ENCODE data around the gene RASGEF1B.

RASGEF1B gene

GRCh38 chr4:81395239-81395638, 76.5 kb downstream of the RASGEF1B start:
- DNase-seq (ENCODE audit: insufficient read length, low spot score) (no peak), FAIRE-seq (no peak)
- TF ChIP-seq TAF1 (IDR thresholded peaks at IDR 0.05; ENCODE audit: low read depth, low read length), result no peak
- no peak for TF ChIP-seq POLR2A (IDR thresholded peaks at IDR 0.05; ENCODE audit: low read depth, low read length)
- TF ChIP-seq SPI1 (IDR thresholded peaks at IDR 0.05; ENCODE audit: low read depth, low read length), result no peak
- TF ChIP-seq POU2F2 (IDR thresholded peaks at IDR 0.05; ENCODE audit: low read depth, low read length), result no peak
- no peak for TF ChIP-seq PAX5 (IDR thresholded peaks at IDR 0.05; ENCODE audit: insufficient read depth, low read length, severe bottlenecking)
- TF ChIP-seq POLR2AphosphoS5 (IDR thresholded peaks at IDR 0.05; ENCODE audit: low read depth, low read length), result no peak

- TF ChIP-seq SPI1 (IDR thresholded peaks at IDR 0.05; ENCODE audit: low read depth, low read length) (no peak), POU2F2 (IDR thresholded peaks at IDR 0.05; ENCODE audit: low read depth, low read length) (no peak), POLR2A (IDR thresholded peaks at IDR 0.05; ENCODE audit: low read depth, low read length) (no peak), PAX5 (IDR thresholded peaks at IDR 0.05; ENCODE audit: insufficient read depth, low read length, severe bottlenecking) (no peak), TAF1 (IDR thresholded peaks at IDR 0.05; ENCODE audit: low read depth, low read length) (no peak), POLR2AphosphoS5 (IDR thresholded peaks at IDR 0.05; ENCODE audit: low read depth, low read length) (no peak)
- FAIRE-seq (no peak), DNase-seq (ENCODE audit: insufficient read length, low spot score) (no peak)
Observed at GRCh38 chr4:81392164-81392563, 79.5 kb downstream of the RASGEF1B start.

- TF ChIP-seq POLR2AphosphoS5 (IDR thresholded peaks at IDR 0.05; ENCODE audit: low read depth, low read length) (no peak), TAF1 (IDR thresholded peaks at IDR 0.05; ENCODE audit: low read depth, low read length) (no peak), POLR2A (IDR thresholded peaks at IDR 0.05; ENCODE audit: low read depth, low read length) (no peak), PAX5 (IDR thresholded peaks at IDR 0.05; ENCODE audit: insufficient read depth, low read length, severe bottlenecking) (no peak), SPI1 (IDR thresholded peaks at IDR 0.05; ENCODE audit: low read depth, low read length) (no peak), POU2F2 (IDR thresholded peaks at IDR 0.05; ENCODE audit: low read depth, low read length) (no peak)
- FAIRE-seq (no peak), DNase-seq (ENCODE audit: insufficient read length, low spot score) (no peak)
Observed at GRCh38 chr4:81389720-81390119, 82.0 kb downstream of the RASGEF1B start.

- DNase-seq (ENCODE audit: insufficient read length, low spot score) (no peak), FAIRE-seq (no peak)
- TF ChIP-seq PAX5 (IDR thresholded peaks at IDR 0.05; ENCODE audit: insufficient read depth, low read length, severe bottlenecking) (no peak), TAF1 (IDR thresholded peaks at IDR 0.05; ENCODE audit: low read depth, low read length) (no peak), POLR2AphosphoS5 (IDR thresholded peaks at IDR 0.05; ENCODE audit: low read depth, low read length) (no peak), SPI1 (IDR thresholded peaks at IDR 0.05; ENCODE audit: low read depth, low read length) (no peak), POU2F2 (IDR thresholded peaks at IDR 0.05; ENCODE audit: low read depth, low read length) (no peak), POLR2A (IDR thresholded peaks at IDR 0.05; ENCODE audit: low read depth, low read length) (no peak)
Observed at GRCh38 chr4:81380437-81380836, 91.3 kb downstream of the RASGEF1B start.

- DNase-seq (ENCODE audit: insufficient read length, low spot score) (no peak), FAIRE-seq (no peak)
- TF ChIP-seq POLR2A (IDR thresholded peaks at IDR 0.05; ENCODE audit: low read depth, low read length), result no peak
- no peak for TF ChIP-seq POLR2AphosphoS5 (IDR thresholded peaks at IDR 0.05; ENCODE audit: low read depth, low read length)
- TF ChIP-seq TAF1 (IDR thresholded peaks at IDR 0.05; ENCODE audit: low read depth, low read length), result no peak
- TF ChIP-seq PAX5 (IDR thresholded peaks at IDR 0.05; ENCODE audit: insufficient read depth, low read length, severe bottlenecking), result no peak
- TF ChIP-seq POU2F2 (IDR thresholded peaks at IDR 0.05; ENCODE audit: low read depth, low read length), result no peak
- TF ChIP-seq SPI1 (IDR thresholded peaks at IDR 0.05; ENCODE audit: low read depth, low read length), result no peak
Observed at GRCh38 chr4:81378386-81378785, 93.3 kb downstream of the RASGEF1B start.

GRCh38 chr4:81377191-81377590, 94.5 kb downstream of the RASGEF1B start:
- TF ChIP-seq POLR2A (IDR thresholded peaks at IDR 0.05; ENCODE audit: low read depth, low read length) (no peak), SPI1 (IDR thresholded peaks at IDR 0.05; ENCODE audit: low read depth, low read length) (no peak), TAF1 (IDR thresholded peaks at IDR 0.05; ENCODE audit: low read depth, low read length) (no peak), POU2F2 (IDR thresholded peaks at IDR 0.05; ENCODE audit: low read depth, low read length) (no peak), POLR2AphosphoS5 (IDR thresholded peaks at IDR 0.05; ENCODE audit: low read depth, low read length) (no peak), PAX5 (IDR thresholded peaks at IDR 0.05; ENCODE audit: insufficient read depth, low read length, severe bottlenecking) (no peak)
- FAIRE-seq (no peak), DNase-seq (ENCODE audit: insufficient read length, low spot score) (no peak)

- FAIRE-seq, result no peak
- TF ChIP-seq POLR2A (IDR thresholded peaks at IDR 0.05; ENCODE audit: low read depth, low read length), result no peak
- no peak for DNase-seq (ENCODE audit: insufficient read length, low spot score)
Observed at GRCh38 chr4:81376720-81377119, 95.0 kb downstream of the RASGEF1B start.
